ENCODE measurements around the gene SBNO1.

Gene SBNO1

DNA sequence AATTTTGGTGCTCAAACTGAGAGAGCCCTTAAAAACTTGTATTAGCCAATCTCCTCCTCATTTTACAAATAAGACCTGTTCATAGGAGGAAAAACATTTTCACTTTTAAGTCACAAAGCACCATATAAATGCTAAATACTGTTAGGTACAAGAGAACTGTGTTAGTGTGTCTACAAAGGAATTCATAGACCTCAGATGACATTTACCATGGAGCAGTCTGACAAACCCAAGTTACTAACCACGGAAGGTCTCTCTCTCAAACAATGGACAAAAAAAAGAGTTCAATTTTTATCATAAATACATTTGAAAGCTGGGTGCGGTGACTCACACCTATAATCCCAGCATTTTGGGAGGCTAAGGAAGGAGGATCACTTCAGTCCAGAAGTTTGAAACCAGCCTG is 10.0 kb downstream of the SBNO1 start:
- Histone ChIP-seq H3K4me3 (ENCODE audit: low read depth, low read length) (no peak overlapping the region), H3K27ac (ENCODE audit: extremely low read depth, low read depth, low read length) (no peak overlapping the region), H3K36me3 (ENCODE audit: control insufficient read depth in 2 of 2, insufficient read depth in 1 of 2, low read length in 2 of 2) (peaks cover 4 to 10% of the 10 kb centered on the region in 2 experiments; a peak in 2 of 3 replicates), H3K4me1 (ENCODE audit: control insufficient read depth, insufficient read depth, low read length) (no peaks in the 10 kb centered on the region; the same call in 1 of the 2 replicates), H3K9me3 (ENCODE audit: control insufficient read depth, insufficient read depth, low read depth, low read length) (no peaks in the 10 kb centered on the region)
- ChIA-PET CTCF (interaction anchor here (1.0 kb wide), 1 partner anchor 90 kb away, joined by 3 read pairs; no protein-coding TSS in a partner anchor), POLR2A (interaction anchor here (1.5 kb wide), 1 partner anchor 29 kb away, joined by 3 read pairs; the partner anchor contains the start of gene KMT5A)
- TF ChIP-seq ZIC2 (tag by site-specific recombination; IDR thresholded peaks at IDR 0.05), result no peak
- TF ChIP-seq, protein P1, sequence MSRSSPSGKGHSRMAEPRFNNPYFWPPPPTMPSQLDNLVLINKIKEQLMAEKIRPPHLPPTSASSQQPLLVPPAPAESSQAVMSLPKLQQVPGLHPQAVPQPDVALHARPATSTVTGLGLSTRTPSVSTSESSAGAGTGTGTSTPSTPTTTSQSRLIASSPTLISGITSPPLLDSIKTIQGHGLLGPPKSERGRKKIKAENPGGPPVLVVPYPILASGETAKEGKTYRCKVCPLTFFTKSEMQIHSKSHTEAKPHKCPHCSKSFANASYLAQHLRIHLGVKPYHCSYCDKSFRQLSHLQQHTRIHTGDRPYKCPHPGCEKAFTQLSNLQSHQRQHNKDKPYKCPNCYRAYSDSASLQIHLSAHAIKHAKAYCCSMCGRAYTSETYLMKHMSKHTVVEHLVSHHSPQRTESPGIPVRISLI (tag by site-specific recombination; IDR thresholded peaks at IDR 0.05), result no peak
- no peak for TF ChIP-seq ZSCAN23 (tag by site-specific recombination; IDR thresholded peaks at IDR 0.05)
- TF ChIP-seq ZNF112 (tag by site-specific recombination; IDR thresholded peaks at IDR 0.05), result no peak
- TF ChIP-seq ZNF768 (tag by site-specific recombination; IDR thresholded peaks at IDR 0.05), result no peak
- no peak for TF ChIP-seq ZFP37 (tag by site-specific recombination; IDR thresholded peaks at IDR 0.05)
- TF ChIP-seq ZNF658 (tag by site-specific recombination; IDR thresholded peaks at IDR 0.05), result no peak
- no peak for TF ChIP-seq ZNF280D (tag by site-specific recombination; IDR thresholded peaks at IDR 0.05)
- TF ChIP-seq, protein P2, sequence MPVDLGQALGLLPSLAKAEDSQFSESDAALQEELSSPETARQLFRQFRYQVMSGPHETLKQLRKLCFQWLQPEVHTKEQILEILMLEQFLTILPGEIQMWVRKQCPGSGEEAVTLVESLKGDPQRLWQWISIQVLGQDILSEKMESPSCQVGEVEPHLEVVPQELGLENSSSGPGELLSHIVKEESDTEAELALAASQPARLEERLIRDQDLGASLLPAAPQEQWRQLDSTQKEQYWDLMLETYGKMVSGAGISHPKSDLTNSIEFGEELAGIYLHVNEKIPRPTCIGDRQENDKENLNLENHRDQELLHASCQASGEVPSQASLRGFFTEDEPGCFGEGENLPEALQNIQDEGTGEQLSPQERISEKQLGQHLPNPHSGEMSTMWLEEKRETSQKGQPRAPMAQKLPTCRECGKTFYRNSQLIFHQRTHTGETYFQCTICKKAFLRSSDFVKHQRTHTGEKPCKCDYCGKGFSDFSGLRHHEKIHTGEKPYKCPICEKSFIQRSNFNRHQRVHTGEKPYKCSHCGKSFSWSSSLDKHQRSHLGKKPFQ (tag by site-specific recombination; IDR thresholded peaks at IDR 0.05), result no peak
- TF ChIP-seq ZNF433 (tag by site-specific recombination; IDR thresholded peaks at IDR 0.05; ENCODE audit: low read depth), result no peak
- no peak for TF ChIP-seq MZF1 (tag by site-specific recombination; IDR thresholded peaks at IDR 0.05; ENCODE audit: borderline replicate concordance)
- TF ChIP-seq ZNF488 (tag by site-specific recombination; IDR thresholded peaks at IDR 0.05), result no peak
- no peak for TF ChIP-seq ZNF76 (tag by site-specific recombination; IDR thresholded peaks at IDR 0.05; ENCODE audit: borderline replicate concordance, low read depth)
- no peak for TF ChIP-seq KLF10 (tag by site-specific recombination; IDR thresholded peaks at IDR 0.05)
- TF ChIP-seq ZNF114 (tag by site-specific recombination; IDR thresholded peaks at IDR 0.05), result no peak
- TF ChIP-seq IKZF3 (tag by site-specific recombination; IDR thresholded peaks at IDR 0.05), result no peak

DNA sequence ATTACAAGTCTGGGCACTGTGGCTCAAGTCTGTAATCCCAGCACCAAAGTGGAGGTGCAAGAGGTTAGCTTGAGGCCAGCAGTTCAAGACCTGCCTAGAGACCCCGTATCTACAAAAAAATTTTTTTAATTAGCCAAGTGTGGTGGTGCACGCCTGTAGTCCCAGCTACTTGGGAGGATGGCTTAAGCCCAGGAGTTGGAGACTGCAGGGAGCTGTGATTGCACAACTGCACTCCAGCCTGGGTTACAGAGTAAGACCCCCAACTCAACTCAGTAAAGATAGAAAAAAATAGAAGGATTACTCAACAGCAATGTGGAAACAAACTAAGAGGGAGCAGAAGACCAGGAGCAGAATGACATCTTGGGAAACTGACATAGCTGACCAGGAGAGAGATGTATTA is 13.3 kb downstream of the SBNO1 start:
- Histone ChIP-seq H3K9me3 (ENCODE audit: control insufficient read depth, insufficient read depth, low read depth, low read length) (no peaks in the 10 kb centered on the region), H3K4me1 (ENCODE audit: control insufficient read depth, insufficient read depth, low read length) (no peaks in the 10 kb centered on the region), H3K27ac (ENCODE audit: extremely low read depth, low read depth, low read length) (no peak overlapping the region), H3K4me3 (ENCODE audit: low read depth, low read length) (no peak overlapping the region), H3K36me3 (ENCODE audit: control insufficient read depth in 2 of 2, insufficient read depth in 1 of 2, low read length in 2 of 2) (peaks cover 19 to 24% of the 10 kb centered on the region in 2 experiments; a peak in 2 of 3 replicates)
- ChIA-PET POLR2A (interaction anchor here (0.6 kb wide), 2 partner anchors 14 to 127 kb away, joined by 5 to 7 read pairs; no protein-coding TSS in a partner anchor), CTCF (interaction anchor here (1.8 kb wide), 1 partner anchor 14 kb away, joined by 10 read pairs; no protein-coding TSS in a partner anchor)
- TF ChIP-seq ZNF548 (tag by site-specific recombination; IDR thresholded peaks at IDR 0.05), result peak; percentile 40; the same call in 1 of the 2 replicates
- TF ChIP-seq ZNF274 (IDR thresholded peaks at IDR 0.05; ENCODE audit: low read length), result no peak
- TF ChIP-seq ZNF274 (tag by site-specific recombination; IDR thresholded peaks at IDR 0.05; ENCODE audit: borderline replicate concordance), result no peak
- TF ChIP-seq, protein P3, sequence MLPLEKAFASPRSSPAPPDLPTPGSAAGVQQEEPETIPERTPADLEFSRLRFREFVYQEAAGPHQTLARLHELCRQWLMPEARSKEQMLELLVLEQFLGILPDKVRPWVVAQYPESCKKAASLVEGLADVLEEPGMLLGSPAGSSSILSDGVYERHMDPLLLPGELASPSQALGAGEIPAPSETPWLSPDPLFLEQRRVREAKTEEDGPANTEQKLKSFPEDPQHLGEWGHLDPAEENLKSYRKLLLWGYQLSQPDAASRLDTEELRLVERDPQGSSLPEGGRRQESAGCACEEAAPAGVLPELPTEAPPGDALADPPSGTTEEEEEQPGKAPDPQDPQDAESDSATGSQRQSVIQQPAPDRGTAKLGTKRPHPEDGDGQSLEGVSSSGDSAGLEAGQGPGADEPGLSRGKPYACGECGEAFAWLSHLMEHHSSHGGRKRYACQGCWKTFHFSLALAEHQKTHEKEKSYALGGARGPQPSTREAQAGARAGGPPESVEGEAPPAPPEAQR (tag by site-specific recombination; IDR thresholded peaks at IDR 0.05), result no peak
- TF ChIP-seq, protein P4, sequence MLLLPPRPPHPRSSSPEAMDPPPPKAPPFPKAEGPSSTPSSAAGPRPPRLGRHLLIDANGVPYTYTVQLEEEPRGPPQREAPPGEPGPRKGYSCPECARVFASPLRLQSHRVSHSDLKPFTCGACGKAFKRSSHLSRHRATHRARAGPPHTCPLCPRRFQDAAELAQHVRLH (tag by site-specific recombination; IDR thresholded peaks at IDR 0.05), result no peak
- TF ChIP-seq ZBTB44 (tag by site-specific recombination; IDR thresholded peaks at IDR 0.05), result no peak
- TF ChIP-seq, protein P5, sequence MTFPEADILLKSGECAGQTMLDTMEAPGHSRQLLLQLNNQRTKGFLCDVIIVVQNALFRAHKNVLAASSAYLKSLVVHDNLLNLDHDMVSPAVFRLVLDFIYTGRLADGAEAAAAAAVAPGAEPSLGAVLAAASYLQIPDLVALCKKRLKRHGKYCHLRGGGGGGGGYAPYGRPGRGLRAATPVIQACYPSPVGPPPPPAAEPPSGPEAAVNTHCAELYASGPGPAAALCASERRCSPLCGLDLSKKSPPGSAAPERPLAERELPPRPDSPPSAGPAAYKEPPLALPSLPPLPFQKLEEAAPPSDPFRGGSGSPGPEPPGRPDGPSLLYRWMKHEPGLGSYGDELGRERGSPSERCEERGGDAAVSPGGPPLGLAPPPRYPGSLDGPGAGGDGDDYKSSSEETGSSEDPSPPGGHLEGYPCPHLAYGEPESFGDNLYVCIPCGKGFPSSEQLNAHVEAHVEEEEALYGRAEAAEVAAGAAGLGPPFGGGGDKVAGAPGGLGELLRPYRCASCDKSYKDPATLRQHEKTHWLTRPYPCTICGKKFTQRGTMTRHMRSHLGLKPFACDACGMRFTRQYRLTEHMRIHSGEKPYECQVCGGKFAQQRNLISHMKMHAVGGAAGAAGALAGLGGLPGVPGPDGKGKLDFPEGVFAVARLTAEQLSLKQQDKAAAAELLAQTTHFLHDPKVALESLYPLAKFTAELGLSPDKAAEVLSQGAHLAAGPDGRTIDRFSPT (tag by site-specific recombination; IDR thresholded peaks at IDR 0.05), result no peak

Measured in HEK293 (cell line).